SK-MEL-5 (cell line): ENCODE results near the gene KIF13A. TPM values are rescaled to one million over a fixed set of nuclear protein-coding genes. Genes with fewer than 3 reads are reported as not detected.
"Not testable (repeated sequence)": the region's sequence is repeated elsewhere in the genome, so short reads cannot be mapped to it uniquely, and the experiment has no call there.

Experiments used
- DNase-seq: peaks from one replicate; pipeline ENCODE4 v3.0.0-alpha.2; 2016; ENCODE audit warnings: low read depth, low spot score
- in situ Hi-C: cut with HindIII; loops from 2 replicates; pipeline ENCODE4 v1.10.0; 2016; ENCODE audit warnings: low sequenced_read_pairs, high pct_unique_total_duplicates, low pct_unique_long_range_greater_than_20kb
- total RNA-seq: library from RNA; depleted of rRNA; stranded (reverse); fragments of >200 nt; shearing (Covaris generic); gene quantifications from 2 replicates; pipeline ENCODE4 v1.2.3, GENCODE V29; 2014

The KIF13A gene
- total RNA-seq, 1 experiment from 2014 or later = 44.6 TPM

DNA sequence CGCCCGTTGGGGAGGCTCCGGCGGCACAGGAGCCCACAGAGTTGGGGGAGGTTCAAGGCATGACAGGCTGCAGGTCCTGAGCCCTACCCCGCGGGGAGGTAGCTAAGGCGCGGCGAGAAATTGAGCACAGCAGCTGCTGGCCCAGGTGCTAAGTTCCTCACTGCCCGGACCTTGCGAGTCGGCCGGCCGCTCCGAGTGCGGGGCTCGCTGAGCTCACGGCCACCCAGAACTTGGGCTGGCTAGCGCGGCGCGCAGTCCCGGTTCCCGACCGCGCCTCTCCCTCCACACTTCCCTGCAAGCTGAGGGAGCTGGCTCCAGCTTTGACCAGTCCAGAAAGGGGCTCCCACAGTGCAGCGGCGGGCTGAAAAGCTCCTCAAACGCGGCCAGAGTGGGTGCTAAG is 23.9 kb upstream of the KIF13A start:
- no peak for DNase-seq
- in situ Hi-C loops = no loop called here

- DNase-seq, in situ Hi-C loops: not testable (repeated sequence)
These were observed 23.1 kb upstream of the KIF13A start for GRCh38 chr6:18010540-18010939.

- in situ Hi-C loops = no loop called here
- no peak for DNase-seq
These were observed 17.0 kb upstream of the KIF13A start for GRCh38 chr6:18004256-18004985.

- no peak for DNase-seq
- in situ Hi-C loops = no loop called here
These were observed 12.0 kb upstream of the KIF13A start for GRCh38 chr6:17999425-17999824.

DNA sequence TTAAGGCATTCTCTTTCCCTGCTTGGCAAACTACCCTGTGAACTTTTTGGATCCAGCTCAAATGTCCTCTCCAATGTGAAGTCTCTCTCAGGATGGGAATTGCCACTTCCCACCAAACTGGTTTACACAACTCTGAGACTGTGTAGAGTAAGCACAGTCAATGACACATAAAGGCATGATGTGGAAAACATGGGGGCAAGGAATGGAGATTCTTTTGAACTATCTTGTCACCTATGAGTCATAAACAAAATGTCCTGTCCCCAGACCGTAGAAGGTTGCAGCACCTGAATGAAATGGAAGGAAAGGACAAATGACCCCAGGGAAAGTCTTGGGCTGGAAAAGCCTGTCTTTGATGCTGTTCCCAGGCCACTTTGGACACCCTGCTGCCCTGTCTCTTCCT is 11.0 kb upstream of the KIF13A start:
- DNase-seq = no peak
- in situ Hi-C loops = no loop called here

DNA sequence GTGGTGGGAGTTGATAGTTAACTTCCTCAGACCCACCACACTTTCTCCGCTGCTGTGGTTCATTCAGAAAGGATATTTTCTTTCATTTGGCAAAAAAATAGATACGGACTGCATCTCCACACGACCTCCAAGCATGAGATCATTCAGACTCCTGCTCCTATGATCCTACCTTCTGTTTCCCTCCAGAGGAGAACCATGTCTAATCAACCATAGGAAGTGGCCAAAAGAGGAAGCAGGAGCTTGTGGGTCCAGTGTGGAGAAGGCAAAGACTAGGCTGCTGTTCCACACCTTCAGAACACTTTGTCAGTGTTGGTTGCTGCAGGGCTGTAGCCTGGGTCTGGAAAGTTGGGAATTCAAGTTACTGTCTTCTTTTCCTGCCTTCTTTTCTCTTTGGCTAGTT is 10.6 kb upstream of the KIF13A start:
- in situ Hi-C loops = no loop called here
- no peak for DNase-seq

GRCh38 chr6:17995414-17995813 is 8.0 kb upstream of the KIF13A start:
- in situ Hi-C loops = no loop called here
- no peak for DNase-seq

GRCh38 chr6:17994019-17994418 is 6.6 kb upstream of the KIF13A start:
- DNase-seq = no peak
- in situ Hi-C loops = no loop called here

DNA sequence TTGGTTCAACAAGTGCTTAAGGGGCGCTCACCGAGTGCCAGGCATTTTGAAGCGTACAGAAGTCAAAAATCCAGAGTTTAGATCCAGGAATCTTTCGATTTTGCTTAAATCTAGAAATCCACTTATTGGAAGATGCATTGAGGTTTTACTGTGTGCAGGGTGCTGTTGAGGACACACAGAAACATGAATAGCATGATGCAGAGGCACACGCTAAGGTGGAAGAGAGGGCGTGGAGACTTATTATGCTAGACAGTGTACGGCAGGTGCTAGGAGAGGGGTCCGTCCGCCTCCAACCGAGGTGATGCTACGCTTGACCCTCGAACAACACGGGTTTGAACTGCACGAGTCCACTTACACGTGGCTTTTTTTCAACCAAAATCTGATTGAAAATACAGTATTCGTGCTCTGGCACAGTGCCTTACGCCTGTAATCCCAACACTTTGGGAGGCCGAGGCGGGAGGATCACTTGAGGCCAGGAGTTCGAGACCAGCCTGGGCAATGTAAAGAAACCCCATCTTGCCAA is 1.0 kb upstream of the KIF13A start:
- in situ Hi-C loops = no loop called here
- no peak for DNase-seq

GRCh38 chr6:17987697-17988421 is 424 bp upstream of the KIF13A start:
- in situ Hi-C loops = no loop called here
- peak; percentile 62 for DNase-seq

DNA sequence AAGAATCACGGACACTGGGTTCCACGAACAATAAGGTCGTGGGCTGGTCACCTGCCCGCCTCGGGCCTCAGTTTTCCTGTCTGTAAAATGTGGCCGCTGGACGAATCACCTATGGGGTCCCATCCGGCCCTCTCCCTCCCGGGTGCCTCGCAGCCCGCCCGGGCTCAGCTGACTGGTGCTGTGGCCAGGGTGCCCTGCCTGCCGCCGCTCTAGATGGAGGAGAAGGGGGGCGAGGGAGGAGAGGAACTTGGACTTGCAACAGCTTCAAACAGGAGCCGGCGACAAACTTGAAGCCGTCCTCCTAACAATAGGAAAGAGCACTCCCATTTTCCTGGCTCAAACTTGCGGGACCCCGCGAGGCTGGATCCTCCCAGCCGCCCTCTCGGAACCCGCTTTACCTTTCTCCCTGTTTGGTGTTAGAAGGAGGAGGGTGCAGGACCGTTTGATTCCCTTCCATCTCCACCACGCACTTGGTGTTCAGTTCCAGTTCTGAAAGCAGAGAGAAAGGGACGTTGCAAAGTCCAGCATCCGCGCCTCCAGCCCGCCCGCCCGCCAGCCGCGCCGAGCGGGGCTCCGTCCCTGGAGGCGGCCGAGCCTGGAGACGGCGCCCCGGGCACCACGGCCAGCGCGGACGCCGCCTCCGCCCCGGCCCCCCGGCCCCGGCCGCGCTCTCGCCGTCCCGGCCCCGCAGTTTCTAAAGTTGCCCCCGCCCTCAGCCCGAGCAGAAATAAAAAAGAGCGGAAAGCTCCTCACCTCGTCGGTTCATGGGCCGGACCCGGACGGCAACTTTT is 584 bp downstream of the KIF13A start:
- peak; percentile 56 for DNase-seq
- in situ Hi-C loops = no loop called here

GRCh38 chr6:17985934-17986655 is 1.3 kb downstream of the KIF13A start:
- in situ Hi-C loops = no loop called here
- DNase-seq = no peak

DNA sequence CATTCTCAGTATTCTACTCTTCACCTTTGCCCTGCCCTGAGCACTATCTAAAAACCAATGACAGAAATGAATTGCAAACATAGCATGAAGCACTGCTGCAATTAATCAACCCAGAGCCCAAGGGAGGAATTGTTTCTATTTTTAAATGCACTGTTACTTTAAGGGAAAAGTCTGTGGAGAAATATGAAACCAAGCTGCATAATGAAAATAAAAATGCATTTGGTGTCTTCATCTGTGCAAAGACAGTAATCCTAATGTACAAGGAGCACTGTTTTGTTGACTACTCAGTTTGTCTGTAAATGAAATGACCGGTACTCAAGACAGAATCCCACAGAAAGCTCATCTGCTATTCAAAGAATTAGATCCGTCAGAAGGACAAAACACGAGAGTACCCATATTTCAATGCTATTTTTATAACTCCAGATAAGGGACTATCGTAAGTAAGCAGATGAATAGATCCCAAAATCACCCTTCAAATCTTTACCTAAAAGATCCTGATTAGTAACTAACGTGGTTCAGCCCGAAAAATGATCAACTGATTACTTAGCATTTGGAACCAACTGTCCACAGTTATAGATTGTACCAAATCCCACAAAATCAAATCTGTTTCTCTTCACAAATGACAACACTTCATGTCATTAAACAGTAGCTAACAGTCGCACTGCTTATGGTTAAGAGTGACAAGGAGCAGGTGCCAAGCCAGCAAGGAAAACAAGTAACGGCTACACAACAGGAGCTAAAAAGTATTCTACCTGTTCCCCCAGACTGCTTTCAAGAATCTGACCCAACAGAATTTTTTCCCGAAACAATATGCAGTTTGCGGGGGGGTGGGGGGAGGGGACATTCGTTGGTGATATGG is 2.4 kb downstream of the KIF13A start:
- no peak for DNase-seq
- in situ Hi-C loops = no loop called here

GRCh38 chr6:17984399-17984798 is 3.0 kb downstream of the KIF13A start:
- in situ Hi-C loops = no loop called here
- no peak for DNase-seq

- DNase-seq = no peak
- in situ Hi-C loops = no loop called here
These were observed 3.7 kb downstream of the KIF13A start for GRCh38 chr6:17983730-17984129.

DNA sequence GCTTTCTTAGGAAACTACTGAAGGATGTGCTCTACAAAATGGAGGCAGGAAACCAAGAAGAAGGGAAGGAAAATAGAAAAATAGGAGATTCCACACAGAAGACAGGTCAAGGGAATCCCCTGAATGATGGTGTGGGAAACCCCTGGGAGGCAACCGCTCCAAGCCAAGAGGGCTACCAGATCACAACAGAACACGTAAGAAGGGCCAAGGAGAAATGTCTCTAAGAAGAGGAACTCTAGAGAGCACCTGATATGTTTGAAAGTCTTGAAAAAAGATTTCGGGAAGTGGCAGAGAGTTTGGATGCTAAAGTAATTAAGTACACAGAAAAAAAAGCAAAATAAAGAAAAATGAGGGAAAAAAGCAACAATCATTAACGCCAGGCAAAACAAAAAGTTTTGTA is 7.1 kb downstream of the KIF13A start:
- in situ Hi-C loops = no loop called here
- no peak for DNase-seq

GRCh38 chr6:17979479-17979878 is 8.0 kb downstream of the KIF13A start:
- DNase-seq = no peak
- in situ Hi-C loops = no loop called here
